ENCODE measurements around the gene RIMS3. TPM values are rescaled to one million over a fixed set of nuclear protein-coding genes. Genes with fewer than 3 reads are reported as not detected.

RIMS3 gene
- total RNA-seq, 1 experiment from 2014 or later, result 5.7 TPM

DNA sequence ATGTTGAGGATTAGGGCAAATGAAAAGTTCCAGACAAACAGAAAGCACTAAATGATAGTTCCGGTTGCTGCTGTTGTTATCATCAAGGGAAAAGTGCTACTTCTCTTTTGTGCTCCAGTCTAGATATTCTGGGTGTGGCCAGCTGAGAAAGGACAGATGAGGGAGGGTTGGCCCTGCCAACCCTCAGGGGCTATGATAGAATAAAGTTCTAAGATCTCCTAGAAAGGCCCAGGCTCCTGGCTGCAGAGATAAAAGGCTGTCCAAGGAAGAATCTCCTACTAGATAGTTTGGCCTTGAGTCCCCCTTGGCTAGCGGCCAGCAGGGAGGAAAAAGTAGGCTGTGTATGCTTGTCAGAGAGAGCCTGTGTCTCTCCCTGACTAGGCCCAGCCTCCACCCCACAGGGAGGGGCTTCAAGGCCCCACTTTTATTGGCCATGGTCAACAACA lies 31.5 kb downstream of the RIMS3 start:
- H3K27ac ChIP-seq (ENCODE audit: low read length), result no peak overlapping the region
- ATAC-seq, result no peak
- H3K9me3 ChIP-seq (ENCODE audit: control insufficient read depth, insufficient read depth, low read depth, low read length), result no peaks in the 10 kb centered on the region
- in situ Hi-C loops (cut with HindIII; ENCODE audit: low pct_unique_long_range_greater_than_20kb, low sequenced_read_pairs) (no loop called here), intact Hi-C loops (cut with micrococcal nuclease; ENCODE audit: unreplicated experiment) (no loop called here)
- no peaks in the 10 kb centered on the region for H3K36me3 ChIP-seq (ENCODE audit: control insufficient read depth, insufficient read depth, low read length)
- TF ChIP-seq SIN3A (IDR thresholded peaks at IDR 0.05; ENCODE audit: borderline replicate concordance, insufficient read depth, low read depth, low read length), result no peak
- TF ChIP-seq TCF7L2 (IDR thresholded peaks at IDR 0.05; ENCODE audit: low read depth, low read length), result no peak
- TF ChIP-seq, protein P1, sequence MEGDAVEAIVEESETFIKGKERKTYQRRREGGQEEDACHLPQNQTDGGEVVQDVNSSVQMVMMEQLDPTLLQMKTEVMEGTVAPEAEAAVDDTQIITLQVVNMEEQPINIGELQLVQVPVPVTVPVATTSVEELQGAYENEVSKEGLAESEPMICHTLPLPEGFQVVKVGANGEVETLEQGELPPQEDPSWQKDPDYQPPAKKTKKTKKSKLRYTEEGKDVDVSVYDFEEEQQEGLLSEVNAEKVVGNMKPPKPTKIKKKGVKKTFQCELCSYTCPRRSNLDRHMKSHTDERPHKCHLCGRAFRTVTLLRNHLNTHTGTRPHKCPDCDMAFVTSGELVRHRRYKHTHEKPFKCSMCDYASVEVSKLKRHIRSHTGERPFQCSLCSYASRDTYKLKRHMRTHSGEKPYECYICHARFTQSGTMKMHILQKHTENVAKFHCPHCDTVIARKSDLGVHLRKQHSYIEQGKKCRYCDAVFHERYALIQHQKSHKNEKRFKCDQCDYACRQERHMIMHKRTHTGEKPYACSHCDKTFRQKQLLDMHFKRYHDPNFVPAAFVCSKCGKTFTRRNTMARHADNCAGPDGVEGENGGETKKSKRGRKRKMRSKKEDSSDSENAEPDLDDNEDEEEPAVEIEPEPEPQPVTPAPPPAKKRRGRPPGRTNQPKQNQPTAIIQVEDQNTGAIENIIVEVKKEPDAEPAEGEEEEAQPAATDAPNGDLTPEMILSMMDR (IDR thresholded peaks at IDR 0.05), result no peak
- TF ChIP-seq, protein P2, sequence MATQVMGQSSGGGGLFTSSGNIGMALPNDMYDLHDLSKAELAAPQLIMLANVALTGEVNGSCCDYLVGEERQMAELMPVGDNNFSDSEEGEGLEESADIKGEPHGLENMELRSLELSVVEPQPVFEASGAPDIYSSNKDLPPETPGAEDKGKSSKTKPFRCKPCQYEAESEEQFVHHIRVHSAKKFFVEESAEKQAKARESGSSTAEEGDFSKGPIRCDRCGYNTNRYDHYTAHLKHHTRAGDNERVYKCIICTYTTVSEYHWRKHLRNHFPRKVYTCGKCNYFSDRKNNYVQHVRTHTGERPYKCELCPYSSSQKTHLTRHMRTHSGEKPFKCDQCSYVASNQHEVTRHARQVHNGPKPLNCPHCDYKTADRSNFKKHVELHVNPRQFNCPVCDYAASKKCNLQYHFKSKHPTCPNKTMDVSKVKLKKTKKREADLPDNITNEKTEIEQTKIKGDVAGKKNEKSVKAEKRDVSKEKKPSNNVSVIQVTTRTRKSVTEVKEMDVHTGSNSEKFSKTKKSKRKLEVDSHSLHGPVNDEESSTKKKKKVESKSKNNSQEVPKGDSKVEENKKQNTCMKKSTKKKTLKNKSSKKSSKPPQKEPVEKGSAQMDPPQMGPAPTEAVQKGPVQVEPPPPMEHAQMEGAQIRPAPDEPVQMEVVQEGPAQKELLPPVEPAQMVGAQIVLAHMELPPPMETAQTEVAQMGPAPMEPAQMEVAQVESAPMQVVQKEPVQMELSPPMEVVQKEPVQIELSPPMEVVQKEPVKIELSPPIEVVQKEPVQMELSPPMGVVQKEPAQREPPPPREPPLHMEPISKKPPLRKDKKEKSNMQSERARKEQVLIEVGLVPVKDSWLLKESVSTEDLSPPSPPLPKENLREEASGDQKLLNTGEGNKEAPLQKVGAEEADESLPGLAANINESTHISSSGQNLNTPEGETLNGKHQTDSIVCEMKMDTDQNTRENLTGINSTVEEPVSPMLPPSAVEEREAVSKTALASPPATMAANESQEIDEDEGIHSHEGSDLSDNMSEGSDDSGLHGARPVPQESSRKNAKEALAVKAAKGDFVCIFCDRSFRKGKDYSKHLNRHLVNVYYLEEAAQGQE (IDR thresholded peaks at IDR 0.05; ENCODE audit: insufficient read depth in 1 of 2, low read depth in 2 of 2, low read length in 1 of 2), result no peak
- TF ChIP-seq POLR2AphosphoS5 (IDR thresholded peaks at IDR 0.05; ENCODE audit: low read depth, low read length), result no peak
- POLR2A ChIA-PET, result no interaction called here
- no TSS peak for BruUV-seq (replicated peaks)
- H3K4me1 ChIP-seq (ENCODE audit: control insufficient read depth, insufficient read depth, low read length), result no peaks in the 10 kb centered on the region
- H3K27me3 ChIP-seq (ENCODE audit: control insufficient read depth, insufficient read depth, low read length), result no peaks in the 10 kb centered on the region
- CTCF ChIA-PET, result interaction anchor here (0.6 kb wide), 1 partner anchor 9 kb away, joined by 3 read pairs; no protein-coding TSS in a partner anchor
- H3K4me3 ChIP-seq (ENCODE audit: low read depth in 2 of 2, low read length in 2 of 2), result no peak overlapping the region
- DNase-seq (ENCODE audit: low read depth, low spot score), result no peak

DNA sequence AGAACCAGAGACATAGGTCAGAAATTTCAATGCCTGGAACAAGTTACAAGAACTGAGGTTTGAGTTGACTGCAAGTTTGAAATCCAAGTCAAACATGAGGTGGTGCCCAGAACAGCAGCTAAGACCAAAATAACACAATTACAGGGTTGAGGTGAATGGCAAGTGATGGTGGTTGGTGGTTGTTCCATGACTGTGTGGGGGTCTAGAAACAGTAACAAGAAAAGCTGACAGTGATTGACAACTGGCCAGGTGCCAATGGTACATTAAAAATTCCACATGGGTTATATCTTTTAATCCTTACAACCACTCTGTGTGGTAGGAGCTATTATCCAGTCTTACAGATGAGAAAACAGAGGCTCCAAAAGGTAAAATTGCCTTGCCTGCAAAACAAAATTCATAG lies 32.0 kb downstream of the RIMS3 start:
- Histone ChIP-seq H3K27me3 (ENCODE audit: control insufficient read depth, insufficient read depth, low read length) (no peaks in the 10 kb centered on the region), H3K27ac (ENCODE audit: low read length) (no peak overlapping the region), H3K36me3 (ENCODE audit: control insufficient read depth, insufficient read depth, low read length) (no peaks in the 10 kb centered on the region), H3K4me3 (ENCODE audit: low read depth in 2 of 2, low read length in 2 of 2) (no peak overlapping the region), H3K9me3 (ENCODE audit: control insufficient read depth, insufficient read depth, low read depth, low read length) (no peaks in the 10 kb centered on the region), H3K4me1 (ENCODE audit: control insufficient read depth, insufficient read depth, low read length) (no peaks in the 10 kb centered on the region)
- no TSS peak for BruUV-seq (replicated peaks)
- ATAC-seq (no peak), DNase-seq (ENCODE audit: low read depth, low spot score) (no peak)
- ChIA-PET POLR2A (no interaction called here), CTCF (interaction anchor here (0.6 kb wide), 1 partner anchor 10 kb away, joined by 3 read pairs; no protein-coding TSS in a partner anchor)
- TF ChIP-seq TCF7L2 (IDR thresholded peaks at IDR 0.05; ENCODE audit: low read depth, low read length) (no peak), SIN3A (IDR thresholded peaks at IDR 0.05; ENCODE audit: borderline replicate concordance, insufficient read depth, low read depth, low read length) (no peak), POLR2AphosphoS5 (IDR thresholded peaks at IDR 0.05; ENCODE audit: low read depth, low read length) (no peak)
- TF ChIP-seq, protein P1 (IDR thresholded peaks at IDR 0.05), result no peak
- TF ChIP-seq, protein P2 (IDR thresholded peaks at IDR 0.05; ENCODE audit: insufficient read depth in 1 of 2, low read depth in 2 of 2, low read length in 1 of 2), result no peak
- intact Hi-C loops (cut with micrococcal nuclease; ENCODE audit: unreplicated experiment) (no loop called here), in situ Hi-C loops (cut with HindIII; ENCODE audit: low pct_unique_long_range_greater_than_20kb, low sequenced_read_pairs) (no loop called here)
